ENCODE data around the gene CFAP68.

GRCh38 chr11:111923951-111924350, 44.6 kb downstream of the CFAP68 start:
- TF ChIP-seq CTCF (IDR thresholded peaks at IDR 0.05) (no peak), POLR2A (IDR thresholded peaks at IDR 0.05) (no peak)

Measured in esophagus squamous epithelium (tissue), 4 donors.